T47D (cell line): ENCODE data around the gene PRG3.
"Not testable (repeated sequence)": the region's sequence is repeated elsewhere in the genome, so short reads cannot be mapped to it uniquely, and the experiment has no call there.

ENCODE experiments used
- DNase-seq, 2 experiments: peaks; one replicate each; pipeline versions ENCODE4 v3.0.0 to v3.0.0-alpha.2; 2011 to 2012; ENCODE audit warnings: low read depth in 1 of 2, low spot score in 1 of 2
- JUND ChIP-seq: IDR thresholded peaks from 2 replicates; pipeline ENCODE4 v1.6.1; 2012; ENCODE audit warnings: low read depth
- in situ Hi-C: cut with HindIII; loops from 2 replicates; pipeline ENCODE4 v1.10.0; 2016; ENCODE audit warnings: low sequenced_read_pairs, low pct_unique_long_range_greater_than_20kb

The PRG3 gene

GRCh38 chr11:57405271-57405860, 24.4 kb upstream of the PRG3 start:
- DNase-seq = no peak

GRCh38 chr11:57403802-57404147, 22.8 kb upstream of the PRG3 start:
- no peak for DNase-seq
- TF ChIP-seq JUND = no peak
- in situ Hi-C loops = no loop called here

More at GRCh38 chr11:57405271-57405860, 24.4 kb upstream of the PRG3 start:
- in situ Hi-C loops = no loop called here
- no peak for TF ChIP-seq JUND

GRCh38 chr11:57403003-57403801, 22.3 kb upstream of the PRG3 start:
- DNase-seq, in situ Hi-C loops: not testable (repeated sequence)

GRCh38 chr11:57402188-57403002, 21.4 kb upstream of the PRG3 start:
- DNase-seq = no peak
- in situ Hi-C loops = no loop called here
- TF ChIP-seq JUND = no peak

GRCh38 chr11:57399972-57400578, 19.1 kb upstream of the PRG3 start:
- DNase-seq = no peak
- no peak for TF ChIP-seq JUND
- in situ Hi-C loops = no loop called here

GRCh38 chr11:57399221-57399620, 18.3 kb upstream of the PRG3 start:
- TF ChIP-seq JUND = no peak
- in situ Hi-C loops = no loop called here
- no peak for DNase-seq

- TF ChIP-seq JUND = no peak
- DNase-seq = no peak
- in situ Hi-C loops = no loop called here
Observed at GRCh38 chr11:57397394-57397990, 16.5 kb upstream of the PRG3 start.

GRCh38 chr11:57396744-57397143, 15.8 kb upstream of the PRG3 start:
- in situ Hi-C loops = no loop called here
- DNase-seq = no peak
- TF ChIP-seq JUND = no peak

- no peak for DNase-seq
- in situ Hi-C loops = no loop called here
Observed at GRCh38 chr11:57395905-57396623, 15.1 kb upstream of the PRG3 start.

GRCh38 chr11:57394203-57394965, 13.4 kb upstream of the PRG3 start:
- no peak for DNase-seq
- in situ Hi-C loops = no loop called here
- no peak for TF ChIP-seq JUND

More at GRCh38 chr11:57395905-57396623, 15.1 kb upstream of the PRG3 start:
- no peak for TF ChIP-seq JUND

GRCh38 chr11:57392763-57393105, 11.8 kb upstream of the PRG3 start:
- DNase-seq = no peak
- in situ Hi-C loops = no loop called here
- no peak for TF ChIP-seq JUND
